GM23338 (cell line): Measurements from ENCODE around the gene RFWD3. TPM values are rescaled to one million over a fixed set of nuclear protein-coding genes. Genes with fewer than 3 reads are reported as not detected.

Experiments
- ATAC-seq: fragments of 200-7000 bp; cut with Tn5 transposase; 3 replicates; pipeline ENCODE4 v1.9.1; 2020
- DNase-seq: peaks from one replicate; pipeline ENCODE4 v3.0.0-alpha.2; 2015; ENCODE audit warnings: low spot score
- H2AFZ ChIP-seq: fragments of 200-600 bp; sonication (generic); 2 replicates; pipeline ENCODE4 v1.8.0; 2016; ENCODE audit warnings: antibody characterized with exemption, mild to moderate bottlenecking, moderate library complexity
- H3F3A ChIP-seq: fragments of 200-600 bp; sonication (generic); replicated peaks from 2 replicates; pipeline ENCODE4 v1.8.0; 2017; ENCODE audit warnings: antibody characterized with exemption, mixed run types, low read depth
- H3K27ac ChIP-seq: fragments of 200-600 bp; sonication (generic); 2 replicates; pipeline ENCODE4 v1.6.1; 2016; ENCODE audit warnings: low read depth
- H3K27me3 ChIP-seq: fragments of 200-600 bp; sonication (generic); 2 replicates; pipeline ENCODE4 v1.8.0; 2016; ENCODE audit warnings: mild to moderate bottlenecking, mixed run types, moderate library complexity; ENCODE audit not compliant: insufficient read depth
- H3K36me3 ChIP-seq: fragments of 200-600 bp; sonication (generic); 2 replicates; pipeline ENCODE4 v1.8.0; 2016; ENCODE audit warnings: mild to moderate bottlenecking; ENCODE audit not compliant: insufficient read depth
- H3K4me1 ChIP-seq: fragments of 200-600 bp; sonication (generic); 2 replicates; pipeline ENCODE4 v1.8.0; 2016; ENCODE audit warnings: mild to moderate bottlenecking, moderate library complexity; ENCODE audit not compliant: insufficient read depth
- H3K4me2 ChIP-seq: fragments of 200-600 bp; sonication (generic); 2 replicates; pipeline ENCODE4 v1.7.1; 2017; ENCODE audit warnings: mixed run types
- H3K4me3 ChIP-seq: fragments of 200-600 bp; sonication (generic); 2 replicates; pipeline ENCODE4 v1.6.1; 2016; ENCODE audit warnings: mixed run types
- H3K79me2 ChIP-seq: fragments of 200-600 bp; sonication (generic); replicated peaks from 2 replicates; pipeline ENCODE4 v1.8.0; 2017; ENCODE audit warnings: mild to moderate bottlenecking; ENCODE audit not compliant: insufficient read depth
- H3K9me2 ChIP-seq: fragments of 200-600 bp; sonication (generic); 2 replicates; pipeline ENCODE4 v1.8.0; 2017; ENCODE audit not compliant: insufficient read depth
- H4K20me1 ChIP-seq: fragments of 200-600 bp; sonication (generic); replicated peaks from 2 replicates; pipeline ENCODE4 v1.8.0; 2017; ENCODE audit warnings: mild to moderate bottlenecking; ENCODE audit not compliant: insufficient read depth
- H3K27ac Mint-ChIP-seq: 2 replicates; pipeline ENCODE4 v1.8.0; 2020; ENCODE audit warnings: inconsistent platforms, mild to moderate bottlenecking, moderate library complexity, mixed read lengths
- H3K27me3 Mint-ChIP-seq: 3 replicates; pipeline ENCODE4 v1.8.0; 2022; ENCODE audit warnings: low read depth, mild to moderate bottlenecking, moderate library complexity, mixed read lengths, inconsistent platforms; ENCODE audit not compliant: insufficient read depth, poor library complexity
- H3K36me3 Mint-ChIP-seq: 3 replicates; pipeline ENCODE4 v1.8.0; 2021; ENCODE audit warnings: low read depth, mild to moderate bottlenecking, inconsistent platforms, moderate library complexity, mixed read lengths
- H3K4me1 Mint-ChIP-seq: 3 replicates; pipeline ENCODE4 v1.8.0; 2020; ENCODE audit warnings: mild to moderate bottlenecking, inconsistent platforms, mixed read lengths
- H3K4me3 Mint-ChIP-seq: 3 replicates; pipeline ENCODE4 v1.8.0; 2021; ENCODE audit warnings: moderate library complexity, mild to moderate bottlenecking, inconsistent platforms, mixed read lengths
- H3K9me3 Mint-ChIP-seq: 3 replicates; pipeline ENCODE4 v1.8.0; 2020; ENCODE audit warnings: moderate library complexity, mild to moderate bottlenecking, inconsistent platforms, mixed read lengths
- CREB1 ChIP-seq: fragments of 250-450 bp; sonication (Bioruptor Pico); IDR thresholded peaks from 2 replicates; pipeline ENCODE4 v1.5.0; 2020; ENCODE audit warnings: low read depth, mild to moderate bottlenecking, moderate library complexity
- EZH2 ChIP-seq: fragments of 200-600 bp; sonication (generic); IDR thresholded peaks from one replicate; pipeline ENCODE4 v1.8.0; 2017; ENCODE audit warnings: antibody characterized with exemption, mild to moderate bottlenecking, low read depth; ENCODE audit not compliant: unreplicated experiment
- EZH2phosphoT487 ChIP-seq: fragments of 200-600 bp; sonication (generic); IDR thresholded peaks from one replicate; pipeline ENCODE4 v1.8.1; 2018; ENCODE audit warnings: antibody characterized with exemption; ENCODE audit not compliant: unreplicated experiment
- JUNB ChIP-seq: IDR thresholded peaks from one replicate; pipeline ENCODE4 v1.6.1; 2016; ENCODE audit warnings: antibody characterized with exemption; ENCODE audit not compliant: unreplicated experiment
- NANOG ChIP-seq: IDR thresholded peaks from 2 replicates; pipeline ENCODE4 v1.6.1; 2016; ENCODE audit warnings: antibody characterized with exemption, borderline replicate concordance
- POLR2AphosphoS5 ChIP-seq: IDR thresholded peaks from 2 replicates; pipeline ENCODE4 v1.6.1; 2016; ENCODE audit warnings: antibody characterized with exemption, low read depth
- STAT1 ChIP-seq: IDR thresholded peaks from one replicate; pipeline ENCODE4 v1.6.1; 2016; ENCODE audit warnings: antibody characterized with exemption; ENCODE audit not compliant: unreplicated experiment
- ZNF114 ChIP-seq: fragments of 250-450 bp; sonication (Bioruptor Pico); IDR thresholded peaks from 2 replicates; pipeline ENCODE4 v1.5.0; 2020; ENCODE audit warnings: mild to moderate bottlenecking, moderate library complexity
- polyA plus RNA-seq: library from polyadenylated mRNA; unstranded; fragments of >200 nt; fragmentation: Nextera tagmentation; extraction: Ambion mirVana; gene quantifications from 2 replicates; pipeline ENCODE4 v1.2.1, GENCODE V29; 2016
- total RNA-seq: library from RNA; depleted of rRNA; stranded (reverse); fragments of >200 nt; shearing (Covaris generic); gene quantifications from 2 replicates; pipeline ENCODE4 v1.2.3, GENCODE V29; 2014
- TF ChIP-seq, protein P1 (sequence below): IDR thresholded peaks from one replicate; pipeline ENCODE4 v1.6.1; 2018; ENCODE audit warnings: antibody characterized with exemption; ENCODE audit not compliant: unreplicated experiment
- TF ChIP-seq, protein P2 (sequence below): fragments of 250-450 bp; sonication (Bioruptor Pico); IDR thresholded peaks from 2 replicates; pipeline ENCODE4 v1.5.0; 2020; ENCODE audit warnings: mild to moderate bottlenecking, moderate library complexity

RFWD3 gene
- total and polyA plus RNA-seq, 2 experiments from 2014 or later: 27.6 to 113 TPM

DNA sequence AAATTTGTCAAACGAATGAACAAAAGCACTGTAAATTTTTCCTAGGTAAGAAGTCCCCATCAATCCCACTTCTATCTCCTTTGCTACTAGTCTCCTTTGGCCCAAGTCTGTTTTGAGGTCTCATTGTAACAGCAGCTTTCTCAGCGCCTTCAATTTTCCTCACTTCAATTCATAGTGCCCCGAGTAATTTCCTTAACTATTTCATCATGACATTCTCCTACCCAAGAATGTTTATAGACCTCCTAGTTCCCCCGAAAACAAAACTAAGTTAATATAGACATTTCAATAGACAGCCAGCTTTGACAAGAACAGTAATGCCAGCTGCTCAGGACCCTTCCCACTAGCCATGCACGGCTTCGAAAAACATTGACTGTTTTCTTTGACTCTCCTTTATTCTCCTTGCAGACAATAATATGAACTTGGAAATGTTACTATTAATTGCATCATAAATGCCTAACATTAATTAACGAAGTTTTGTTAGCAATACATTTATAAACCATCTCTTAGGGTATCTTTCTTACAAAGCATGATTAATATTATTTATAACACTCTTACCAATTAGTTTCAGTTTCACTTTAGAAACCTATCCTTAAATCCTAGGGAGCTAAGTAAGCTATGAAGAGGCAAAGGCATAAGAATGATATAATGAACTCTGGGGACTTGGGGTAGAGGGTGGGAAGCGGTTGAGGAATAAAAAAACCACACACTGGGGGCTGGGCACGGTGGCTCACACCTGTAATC lies 82.6 kb downstream of the RFWD3 start (continued):
- TF ChIP-seq, protein P1, sequence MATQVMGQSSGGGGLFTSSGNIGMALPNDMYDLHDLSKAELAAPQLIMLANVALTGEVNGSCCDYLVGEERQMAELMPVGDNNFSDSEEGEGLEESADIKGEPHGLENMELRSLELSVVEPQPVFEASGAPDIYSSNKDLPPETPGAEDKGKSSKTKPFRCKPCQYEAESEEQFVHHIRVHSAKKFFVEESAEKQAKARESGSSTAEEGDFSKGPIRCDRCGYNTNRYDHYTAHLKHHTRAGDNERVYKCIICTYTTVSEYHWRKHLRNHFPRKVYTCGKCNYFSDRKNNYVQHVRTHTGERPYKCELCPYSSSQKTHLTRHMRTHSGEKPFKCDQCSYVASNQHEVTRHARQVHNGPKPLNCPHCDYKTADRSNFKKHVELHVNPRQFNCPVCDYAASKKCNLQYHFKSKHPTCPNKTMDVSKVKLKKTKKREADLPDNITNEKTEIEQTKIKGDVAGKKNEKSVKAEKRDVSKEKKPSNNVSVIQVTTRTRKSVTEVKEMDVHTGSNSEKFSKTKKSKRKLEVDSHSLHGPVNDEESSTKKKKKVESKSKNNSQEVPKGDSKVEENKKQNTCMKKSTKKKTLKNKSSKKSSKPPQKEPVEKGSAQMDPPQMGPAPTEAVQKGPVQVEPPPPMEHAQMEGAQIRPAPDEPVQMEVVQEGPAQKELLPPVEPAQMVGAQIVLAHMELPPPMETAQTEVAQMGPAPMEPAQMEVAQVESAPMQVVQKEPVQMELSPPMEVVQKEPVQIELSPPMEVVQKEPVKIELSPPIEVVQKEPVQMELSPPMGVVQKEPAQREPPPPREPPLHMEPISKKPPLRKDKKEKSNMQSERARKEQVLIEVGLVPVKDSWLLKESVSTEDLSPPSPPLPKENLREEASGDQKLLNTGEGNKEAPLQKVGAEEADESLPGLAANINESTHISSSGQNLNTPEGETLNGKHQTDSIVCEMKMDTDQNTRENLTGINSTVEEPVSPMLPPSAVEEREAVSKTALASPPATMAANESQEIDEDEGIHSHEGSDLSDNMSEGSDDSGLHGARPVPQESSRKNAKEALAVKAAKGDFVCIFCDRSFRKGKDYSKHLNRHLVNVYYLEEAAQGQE: no peak
- TF ChIP-seq CREB1 (CRISPR knock-in tag) (no peak), JUNB (no peak)

DNA sequence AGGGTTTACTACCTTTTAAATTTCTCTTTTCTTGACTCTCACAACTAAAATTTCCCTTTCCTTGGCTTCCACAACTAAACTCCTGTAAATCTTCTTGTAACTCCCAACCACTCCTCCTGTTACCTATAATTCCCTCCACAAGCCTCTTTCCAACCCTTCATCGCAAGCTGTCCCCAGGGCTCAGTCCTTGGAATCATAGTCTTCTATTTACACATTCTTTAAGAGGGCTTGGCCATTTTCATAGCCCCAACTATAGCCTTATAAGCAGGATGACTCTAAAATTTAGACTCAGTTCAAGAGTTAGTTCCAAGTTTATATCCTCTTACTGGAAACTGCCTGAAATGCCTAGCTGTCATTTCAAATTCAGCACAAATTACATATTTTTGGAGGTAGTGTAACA lies 83.7 kb downstream of the RFWD3 start:
- ATAC-seq: no peak
- no peak overlapping the region for H3K27ac ChIP-seq
- Mint-ChIP-seq H3K27me3 (peaks cover 5% of the 10 kb centered on the region), H3K27ac (peak overlapping the region; percentile 69; the same call in 1 of the 2 replicates), H3K9me3 (no peaks in the 10 kb centered on the region), H3K4me3 (no peak overlapping the region), H3K4me1 (peaks cover 17% of the 10 kb centered on the region), H3K36me3 (no peaks in the 10 kb centered on the region)
- H3K79me2 ChIP-seq: peaks cover 100% of the 10 kb centered on the region
- H3K4me1 ChIP-seq: peaks cover 8% of the 10 kb centered on the region; the same call in 1 of the 2 replicates
- no peaks in the 10 kb centered on the region for H3K36me3 ChIP-seq
- no peaks in the 10 kb centered on the region for H3F3A ChIP-seq
- H3K9me2 ChIP-seq: no peaks in the 10 kb centered on the region
- H2AFZ ChIP-seq: no peak overlapping the region
- no peak overlapping the region for H3K4me2 ChIP-seq
- H4K20me1 ChIP-seq: peaks cover 29% of the 10 kb centered on the region; the same call in 1 of the 2 replicates
- H3K27me3 ChIP-seq: no peaks in the 10 kb centered on the region
- no peak overlapping the region for H3K4me3 ChIP-seq
- DNase-seq: no peak
- no peak for TF ChIP-seq POLR2AphosphoS5
- TF ChIP-seq, protein P2, sequence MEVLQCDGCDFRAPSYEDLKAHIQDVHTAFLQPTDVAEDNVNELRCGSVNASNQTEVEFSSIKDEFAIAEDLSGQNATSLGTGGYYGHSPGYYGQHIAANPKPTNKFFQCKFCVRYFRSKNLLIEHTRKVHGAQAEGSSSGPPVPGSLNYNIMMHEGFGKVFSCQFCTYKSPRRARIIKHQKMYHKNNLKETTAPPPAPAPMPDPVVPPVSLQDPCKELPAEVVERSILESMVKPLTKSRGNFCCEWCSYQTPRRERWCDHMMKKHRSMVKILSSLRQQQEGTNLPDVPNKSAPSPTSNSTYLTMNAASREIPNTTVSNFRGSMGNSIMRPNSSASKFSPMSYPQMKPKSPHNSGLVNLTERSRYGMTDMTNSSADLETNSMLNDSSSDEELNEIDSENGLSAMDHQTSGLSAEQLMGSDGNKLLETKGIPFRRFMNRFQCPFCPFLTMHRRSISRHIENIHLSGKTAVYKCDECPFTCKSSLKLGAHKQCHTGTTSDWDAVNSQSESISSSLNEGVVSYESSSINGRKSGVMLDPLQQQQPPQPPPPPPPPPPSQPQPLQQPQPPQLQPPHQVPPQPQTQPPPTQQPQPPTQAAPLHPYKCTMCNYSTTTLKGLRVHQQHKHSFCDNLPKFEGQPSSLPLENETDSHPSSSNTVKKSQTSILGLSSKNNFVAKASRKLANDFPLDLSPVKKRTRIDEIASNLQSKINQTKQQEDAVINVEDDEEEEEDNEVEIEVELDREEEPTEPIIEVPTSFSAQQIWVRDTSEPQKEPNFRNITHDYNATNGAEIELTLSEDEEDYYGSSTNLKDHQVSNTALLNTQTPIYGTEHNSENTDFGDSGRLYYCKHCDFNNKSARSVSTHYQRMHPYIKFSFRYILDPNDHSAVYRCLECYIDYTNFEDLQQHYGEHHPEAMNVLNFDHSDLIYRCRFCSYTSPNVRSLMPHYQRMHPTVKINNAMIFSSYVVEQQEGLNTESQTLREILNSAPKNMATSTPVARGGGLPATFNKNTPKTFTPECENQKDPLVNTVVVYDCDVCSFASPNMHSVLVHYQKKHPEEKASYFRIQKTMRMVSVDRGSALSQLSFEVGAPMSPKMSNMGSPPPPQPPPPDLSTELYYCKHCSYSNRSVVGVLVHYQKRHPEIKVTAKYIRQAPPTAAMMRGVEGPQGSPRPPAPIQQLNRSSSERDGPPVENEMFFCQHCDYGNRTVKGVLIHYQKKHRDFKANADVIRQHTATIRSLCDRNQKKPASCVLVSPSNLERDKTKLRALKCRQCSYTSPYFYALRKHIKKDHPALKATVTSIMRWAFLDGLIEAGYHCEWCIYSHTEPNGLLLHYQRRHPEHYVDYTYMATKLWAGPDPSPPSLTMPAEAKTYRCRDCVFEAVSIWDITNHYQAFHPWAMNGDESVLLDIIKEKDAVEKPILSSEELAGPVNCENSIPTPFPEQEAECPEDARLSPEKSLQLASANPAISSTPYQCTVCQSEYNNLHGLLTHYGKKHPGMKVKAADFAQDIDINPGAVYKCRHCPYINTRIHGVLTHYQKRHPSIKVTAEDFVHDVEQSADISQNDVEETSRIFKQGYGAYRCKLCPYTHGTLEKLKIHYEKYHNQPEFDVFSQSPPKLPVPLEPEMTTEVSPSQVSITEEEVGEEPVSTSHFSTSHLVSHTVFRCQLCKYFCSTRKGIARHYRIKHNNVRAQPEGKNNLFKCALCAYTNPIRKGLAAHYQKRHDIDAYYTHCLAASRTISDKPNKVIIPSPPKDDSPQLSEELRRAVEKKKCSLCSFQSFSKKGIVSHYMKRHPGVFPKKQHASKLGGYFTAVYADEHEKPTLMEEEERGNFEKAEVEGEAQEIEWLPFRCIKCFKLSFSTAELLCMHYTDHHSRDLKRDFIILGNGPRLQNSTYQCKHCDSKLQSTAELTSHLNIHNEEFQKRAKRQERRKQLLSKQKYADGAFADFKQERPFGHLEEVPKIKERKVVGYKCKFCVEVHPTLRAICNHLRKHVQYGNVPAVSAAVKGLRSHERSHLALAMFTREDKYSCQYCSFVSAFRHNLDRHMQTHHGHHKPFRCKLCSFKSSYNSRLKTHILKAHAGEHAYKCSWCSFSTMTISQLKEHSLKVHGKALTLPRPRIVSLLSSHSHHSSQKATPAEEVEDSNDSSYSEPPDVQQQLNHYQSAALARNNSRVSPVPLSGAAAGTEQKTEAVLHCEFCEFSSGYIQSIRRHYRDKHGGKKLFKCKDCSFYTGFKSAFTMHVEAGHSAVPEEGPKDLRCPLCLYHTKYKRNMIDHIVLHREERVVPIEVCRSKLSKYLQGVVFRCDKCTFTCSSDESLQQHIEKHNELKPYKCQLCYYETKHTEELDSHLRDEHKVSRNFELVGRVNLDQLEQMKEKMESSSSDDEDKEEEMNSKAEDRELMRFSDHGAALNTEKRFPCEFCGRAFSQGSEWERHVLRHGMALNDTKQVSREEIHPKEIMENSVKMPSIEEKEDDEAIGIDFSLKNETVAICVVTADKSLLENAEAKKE: no peak
- TF ChIP-seq NANOG: no peak
- TF ChIP-seq ZNF114 (CRISPR knock-in tag): no peak
- no peak for TF ChIP-seq EZH2phosphoT487
- no peak for TF ChIP-seq EZH2
- TF ChIP-seq STAT1: no peak
- no peak for TF ChIP-seq CREB1 (CRISPR knock-in tag)
- TF ChIP-seq, protein P1: no peak
